HFFc6 (cell line): ENCODE data around the gene SMPD2. TPM values are rescaled to one million over a fixed set of nuclear protein-coding genes. Genes with fewer than 3 reads are reported as not detected.

Experiments used
- DNase-seq: peaks from one replicate; pipeline ENCODE4 v3.0.0-alpha.2; 2018
- H3K27ac Mint-ChIP-seq: 2 replicates; pipeline ENCODE4 v1.8.0; 2020; ENCODE audit warnings: mild to moderate bottlenecking, mixed read lengths
- H3K27me3 Mint-ChIP-seq: 2 replicates; pipeline ENCODE4 v1.8.0; 2021; ENCODE audit warnings: mild to moderate bottlenecking, moderate library complexity, mixed read lengths; ENCODE audit not compliant: insufficient read depth
- H3K36me3 Mint-ChIP-seq: 2 replicates; pipeline ENCODE4 v1.8.0; 2021; ENCODE audit warnings: low read depth, mixed read lengths
- H3K4me1 Mint-ChIP-seq: 2 replicates; pipeline ENCODE4 v1.8.0; 2020; ENCODE audit warnings: low read depth, mixed read lengths
- H3K4me3 Mint-ChIP-seq: 2 replicates; pipeline ENCODE4 v1.8.0; 2020; ENCODE audit warnings: mild to moderate bottlenecking, moderate library complexity, mixed read lengths
- H3K9me3 Mint-ChIP-seq: 2 replicates; pipeline ENCODE4 v1.8.0; 2020; ENCODE audit warnings: mild to moderate bottlenecking, mixed read lengths
- CTCF ChIP-seq: fragments of 200-600 bp; sonication (generic); IDR thresholded peaks from 2 replicates; pipeline ENCODE4 v1.5.0; 2021; ENCODE audit warnings: antibody characterized with exemption, mild to moderate bottlenecking
- total RNA-seq, 6 experiments: library from RNA; stranded (reverse); fragmentation: NEBNext Ultra II Directional; extraction: Animal tissue kit (Norgen Biotek cat#: 25700); gene quantifications; 2 replicates in 1 of 6; 3 replicates in 5 of 6; pipeline ENCODE4 v1.2.3, GENCODE V29; 2021

SMPD2 gene
- total RNA-seq, 6 experiments from 2014 or later = 5.0 to 7.4 (median 5.7) TPM

GRCh38 chr6:109486068-109486467 is 45.5 kb downstream of the SMPD2 start:
- no peaks in the 10 kb centered on the region for H3K9me3 Mint-ChIP-seq
- H3K4me3 Mint-ChIP-seq = no peak overlapping the region
- no peak for TF ChIP-seq CTCF
- H3K4me1 Mint-ChIP-seq = peaks cover 23% of the 10 kb centered on the region
- H3K36me3 Mint-ChIP-seq = peaks cover 16% of the 10 kb centered on the region
- H3K27ac Mint-ChIP-seq = no peak overlapping the region
- DNase-seq = no peak
- H3K27me3 Mint-ChIP-seq = peaks cover 14% of the 10 kb centered on the region

GRCh38 chr6:109488001-109488400 is 47.5 kb downstream of the SMPD2 start:
- Mint-ChIP-seq H3K27me3 (peaks cover 19% of the 10 kb centered on the region), H3K27ac (no peak overlapping the region), H3K36me3 (no peaks in the 10 kb centered on the region), H3K4me1 (peaks cover 6% of the 10 kb centered on the region), H3K4me3 (no peak overlapping the region), H3K9me3 (no peaks in the 10 kb centered on the region)
- DNase-seq = no peak
- no peak for TF ChIP-seq CTCF

- DNase-seq = no peak
- H3K4me3 Mint-ChIP-seq = no peak overlapping the region
- TF ChIP-seq CTCF = no peak
- H3K4me1 Mint-ChIP-seq = no peaks in the 10 kb centered on the region
- peaks cover 22% of the 10 kb centered on the region for H3K27me3 Mint-ChIP-seq
- H3K27ac Mint-ChIP-seq = no peak overlapping the region
- H3K36me3 Mint-ChIP-seq = no peaks in the 10 kb centered on the region
- no peaks in the 10 kb centered on the region for H3K9me3 Mint-ChIP-seq
These were observed 50.2 kb downstream of the SMPD2 start for GRCh38 chr6:109490713-109491112.

- no peak overlapping the region for H3K27ac Mint-ChIP-seq
- no peak for TF ChIP-seq CTCF
- H3K4me3 Mint-ChIP-seq = no peak overlapping the region
- no peaks in the 10 kb centered on the region for H3K9me3 Mint-ChIP-seq
- no peaks in the 10 kb centered on the region for H3K36me3 Mint-ChIP-seq
- peaks cover 27% of the 10 kb centered on the region for H3K27me3 Mint-ChIP-seq
- peaks cover 5% of the 10 kb centered on the region for H3K4me1 Mint-ChIP-seq
- DNase-seq = no peak
These were observed 50.8 kb downstream of the SMPD2 start for GRCh38 chr6:109491207-109491938.

Other genes starting within 250 kb of the SMPD2 start
- 100 to 1,000 TPM; 243 to 260 (median 252) TPM for gene CD164, start 58.3 kb upstream of the SMPD2 start, total RNA-seq
- under 1 TPM in 5 of 6 experiments, not detected in 1; 0.21 to 0.53 (median 0.43) TPM for gene PPIL6, start 96 bp upstream of the SMPD2 start, total RNA-seq
- gene MICAL1, start 15.0 kb downstream of the SMPD2 start, total RNA-seq = 10 to 100 TPM; 37.9 to 44.9 (median 40.4) TPM
- 1 to 10 TPM; 5.7 to 6.3 (median 6.1) TPM for gene ZBTB24, start 42.5 kb downstream of the SMPD2 start, total RNA-seq